ENCODE measurements around the gene USP43.

USP43 gene

GRCh38 chr17:9612006-9612405, 33.3 kb upstream of the USP43 start:
- no peak overlapping the region for H3K4me3 ChIP-seq (ENCODE audit: low read depth, low read length)
- TF ChIP-seq MAX (IDR thresholded peaks at IDR 0.05; ENCODE audit: low read depth, low read length) (no peak), POLR2A (IDR thresholded peaks at IDR 0.05; ENCODE audit: extremely low read depth, insufficient read length) (no peak)
- DNase-seq (ENCODE audit: low read depth), result no peak

- peak; percentile 16 for DNase-seq (ENCODE audit: low read depth)
- TF ChIP-seq MAX (IDR thresholded peaks at IDR 0.05; ENCODE audit: low read depth, low read length), result no peak
- TF ChIP-seq MYC (IDR thresholded peaks at IDR 0.05; ENCODE audit: low read depth, low read length), result no peak
- no peak for TF ChIP-seq POLR2A (IDR thresholded peaks at IDR 0.05; ENCODE audit: extremely low read depth, insufficient read length)
- no peak for TF ChIP-seq CTCF (IDR thresholded peaks at IDR 0.05; ENCODE audit: low read depth, low read length)
- no peak overlapping the region for H3K4me3 ChIP-seq (ENCODE audit: low read depth, low read length)
Measured at GRCh38 chr17:9615486-9615885, 29.8 kb upstream of the USP43 start.

- DNase-seq (ENCODE audit: low read depth), result no peak
- no peak overlapping the region for H3K4me3 ChIP-seq (ENCODE audit: low read depth, low read length)
- no peak for TF ChIP-seq CTCF (IDR thresholded peaks at IDR 0.05; ENCODE audit: low read depth, low read length)
Measured at GRCh38 chr17:9622961-9623360, 22.4 kb upstream of the USP43 start.

- H3K4me3 ChIP-seq (ENCODE audit: low read depth, low read length), result no peak overlapping the region
- TF ChIP-seq CTCF (IDR thresholded peaks at IDR 0.05; ENCODE audit: low read depth, low read length), result no peak
- DNase-seq (ENCODE audit: low read depth), result no peak
Measured at GRCh38 chr17:9628509-9628908, 16.8 kb upstream of the USP43 start.

- no peak overlapping the region for H3K4me3 ChIP-seq (ENCODE audit: low read depth, low read length)
- TF ChIP-seq POLR2A (IDR thresholded peaks at IDR 0.05; ENCODE audit: extremely low read depth, insufficient read length) (no peak), CTCF (IDR thresholded peaks at IDR 0.05; ENCODE audit: low read depth, low read length) (no peak), MAX (IDR thresholded peaks at IDR 0.05; ENCODE audit: low read depth, low read length) (no peak), MYC (IDR thresholded peaks at IDR 0.05; ENCODE audit: low read depth, low read length) (no peak)
- no peak for DNase-seq (ENCODE audit: low read depth)
Measured at GRCh38 chr17:9632741-9633140, 12.6 kb upstream of the USP43 start.

- no peak for DNase-seq (ENCODE audit: low read depth)
- H3K4me3 ChIP-seq (ENCODE audit: low read depth, low read length), result no peak overlapping the region
- TF ChIP-seq POLR2A (IDR thresholded peaks at IDR 0.05; ENCODE audit: extremely low read depth, insufficient read length), result no peak
- no peak for TF ChIP-seq MYC (IDR thresholded peaks at IDR 0.05; ENCODE audit: low read depth, low read length)
- no peak for TF ChIP-seq CTCF (IDR thresholded peaks at IDR 0.05; ENCODE audit: low read depth, low read length)
- TF ChIP-seq MAX (IDR thresholded peaks at IDR 0.05; ENCODE audit: low read depth, low read length), result no peak
Measured at GRCh38 chr17:9635340-9635739, 10.0 kb upstream of the USP43 start.
